ENCODE results near the gene MYZAP.

GRCh38 chr15:57683481-57683880 is 91.8 kb downstream of the MYZAP start:
- TF ChIP-seq, protein P1, sequence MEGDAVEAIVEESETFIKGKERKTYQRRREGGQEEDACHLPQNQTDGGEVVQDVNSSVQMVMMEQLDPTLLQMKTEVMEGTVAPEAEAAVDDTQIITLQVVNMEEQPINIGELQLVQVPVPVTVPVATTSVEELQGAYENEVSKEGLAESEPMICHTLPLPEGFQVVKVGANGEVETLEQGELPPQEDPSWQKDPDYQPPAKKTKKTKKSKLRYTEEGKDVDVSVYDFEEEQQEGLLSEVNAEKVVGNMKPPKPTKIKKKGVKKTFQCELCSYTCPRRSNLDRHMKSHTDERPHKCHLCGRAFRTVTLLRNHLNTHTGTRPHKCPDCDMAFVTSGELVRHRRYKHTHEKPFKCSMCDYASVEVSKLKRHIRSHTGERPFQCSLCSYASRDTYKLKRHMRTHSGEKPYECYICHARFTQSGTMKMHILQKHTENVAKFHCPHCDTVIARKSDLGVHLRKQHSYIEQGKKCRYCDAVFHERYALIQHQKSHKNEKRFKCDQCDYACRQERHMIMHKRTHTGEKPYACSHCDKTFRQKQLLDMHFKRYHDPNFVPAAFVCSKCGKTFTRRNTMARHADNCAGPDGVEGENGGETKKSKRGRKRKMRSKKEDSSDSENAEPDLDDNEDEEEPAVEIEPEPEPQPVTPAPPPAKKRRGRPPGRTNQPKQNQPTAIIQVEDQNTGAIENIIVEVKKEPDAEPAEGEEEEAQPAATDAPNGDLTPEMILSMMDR (IDR thresholded peaks at IDR 0.05): no peak
- TF ChIP-seq POLR2A (IDR thresholded peaks at IDR 0.05): no peak
